Sigmoid colon (tissue), 7 donors: ENCODE results near the gene PLEKHH3. TPM values are rescaled to one million over a fixed set of nuclear protein-coding genes. Genes with fewer than 3 reads are reported as not detected.

Experiments
- DNase-seq: peaks from one replicate; pipeline ENCODE4 v3.0.0-alpha.2; 2019
- H3K27ac ChIP-seq, 4 donors: fragments of 200-600 bp; sonication (generic); one replicate each; pipeline ENCODE4 v1.5.1; 2016 to 2019; ENCODE audit warnings: mild to moderate bottlenecking in 1 of 4
- H3K27me3 ChIP-seq, 3 donors: fragments of 200-600 bp; sonication (generic); one replicate each; pipeline ENCODE4 v1.5.1; 2019; ENCODE audit warnings: mild to moderate bottlenecking in 1 of 3
- H3K36me3 ChIP-seq, 4 donors: fragments of 200-600 bp; sonication (generic); one replicate each; pipeline ENCODE4 v1.5.1; 2016 to 2019
- H3K4me1 ChIP-seq, 4 donors: fragments of 200-600 bp; sonication (generic); one replicate each; pipeline ENCODE4 v1.5.1; 2017 to 2019
- H3K4me3 ChIP-seq, 4 donors: fragments of 200-600 bp; sonication (generic); one replicate each; pipeline ENCODE4 v1.5.1; 2017 to 2019; ENCODE audit warnings: mild to moderate bottlenecking in 2 of 4, moderate library complexity in 1 of 4
- H3K9me3 ChIP-seq, 4 donors: fragments of 200-600 bp in 3 of 4; sonication (generic) in 3 of 4; one replicate each; pipeline versions ENCODE4 v1.5.1 to v1.6.1; 2013 to 2019
- EP300 ChIP-seq, 4 donors: sonication (generic); formaldehyde crosslinking; IDR thresholded peaks; one replicate each; pipeline ENCODE4 v1.6.1; 2017; ENCODE audit warnings: antibody characterized with exemption in 4 of 4
- POLR2A ChIP-seq, 2 donors: fragments of 450-650 bp; IDR thresholded peaks; one replicate each; pipeline ENCODE4 v1.6.1; 2016; ENCODE audit warnings: antibody characterized with exemption in 2 of 2, mild to moderate bottlenecking in 2 of 2, moderate library complexity in 2 of 2
- POLR2AphosphoS5 ChIP-seq, 4 donors: sonication (generic); formaldehyde crosslinking; IDR thresholded peaks; one replicate each; pipeline ENCODE4 v1.6.1; 2017; ENCODE audit warnings: antibody characterized with exemption in 4 of 4
- WGBS, 2 donors: extraction: QIAGEN DNeasy Blood & Tissue Kit; methylation state at CpG; one replicate each; pipeline ENCODE4 v1.1.7; 2013; 5-methylcytosine and 5-hydroxymethylcytosine counted together
- intact Hi-C: fragments of 100-400 bp; cut with DNase I; formaldehyde crosslinking; loops from one replicate; pipeline ENCODE4 v1.15.1; 2023
- polyA plus RNA-seq, 3 donors: library from polyadenylated mRNA; stranded (reverse); fragments of 200-250 nt; gene quantifications; one replicate each; pipeline ENCODE4 v1.2.3, GENCODE V29; 2013
- total RNA-seq, 4 donors: library from RNA; depleted of rRNA; stranded (reverse); fragments of >200 nt; gene quantifications; one replicate each; pipeline ENCODE4 v1.1.0, GENCODE V29; 2016
- TF ChIP-seq, protein P1 (sequence below), 4 experiments: fragments of 450-650 bp in 3 of 4; fragments of 200-600 bp in 1 of 4; IDR thresholded peaks; one replicate each; pipeline ENCODE4 v1.5.1; 2016 to 2019; ENCODE audit warnings: antibody characterized with exemption in 4 of 4, mild to moderate bottlenecking in 3 of 4, moderate library complexity in 2 of 4
- donor health status: healthy with polysubstance abuse.
- donor health status: Bipolar disorder and iron deficiency.
- donor health status: healthy.

Gene PLEKHH3
- total and polyA plus RNA-seq, 7 donors, result 4.4 to 25.2 (median 14.7) TPM

GRCh38 chr17:42697108-42697811, 20.5 kb upstream of the PLEKHH3 start:
- no peak for DNase-seq
- intact Hi-C loops, result no loop called here
- H3K36me3 ChIP-seq, result peaks cover 10 to 87% (median 32%) of the 10 kb centered on the region in 4 donors
- no peaks in the 10 kb centered on the region for H3K9me3 ChIP-seq
- H3K27me3 ChIP-seq, result no peaks in the 10 kb centered on the region
- H3K27ac ChIP-seq, result no peak overlapping the region
- H3K4me3 ChIP-seq, result no peak overlapping the region
- WGBS, 2 donors, result 95 to 96% methylated on average over 19 of the region's 19 CpGs
- peaks cover 0 to 14% (median 12%) of the 10 kb centered on the region in 4 donors for H3K4me1 ChIP-seq
- no peak for TF ChIP-seq EP300 (IDR thresholded peaks at IDR 0.05)
- TF ChIP-seq, protein P1, sequence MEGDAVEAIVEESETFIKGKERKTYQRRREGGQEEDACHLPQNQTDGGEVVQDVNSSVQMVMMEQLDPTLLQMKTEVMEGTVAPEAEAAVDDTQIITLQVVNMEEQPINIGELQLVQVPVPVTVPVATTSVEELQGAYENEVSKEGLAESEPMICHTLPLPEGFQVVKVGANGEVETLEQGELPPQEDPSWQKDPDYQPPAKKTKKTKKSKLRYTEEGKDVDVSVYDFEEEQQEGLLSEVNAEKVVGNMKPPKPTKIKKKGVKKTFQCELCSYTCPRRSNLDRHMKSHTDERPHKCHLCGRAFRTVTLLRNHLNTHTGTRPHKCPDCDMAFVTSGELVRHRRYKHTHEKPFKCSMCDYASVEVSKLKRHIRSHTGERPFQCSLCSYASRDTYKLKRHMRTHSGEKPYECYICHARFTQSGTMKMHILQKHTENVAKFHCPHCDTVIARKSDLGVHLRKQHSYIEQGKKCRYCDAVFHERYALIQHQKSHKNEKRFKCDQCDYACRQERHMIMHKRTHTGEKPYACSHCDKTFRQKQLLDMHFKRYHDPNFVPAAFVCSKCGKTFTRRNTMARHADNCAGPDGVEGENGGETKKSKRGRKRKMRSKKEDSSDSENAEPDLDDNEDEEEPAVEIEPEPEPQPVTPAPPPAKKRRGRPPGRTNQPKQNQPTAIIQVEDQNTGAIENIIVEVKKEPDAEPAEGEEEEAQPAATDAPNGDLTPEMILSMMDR (IDR thresholded peaks at IDR 0.05), result no peak
- no peak for TF ChIP-seq POLR2A (IDR thresholded peaks at IDR 0.05)
- no peak for TF ChIP-seq POLR2AphosphoS5 (IDR thresholded peaks at IDR 0.05)

DNA sequence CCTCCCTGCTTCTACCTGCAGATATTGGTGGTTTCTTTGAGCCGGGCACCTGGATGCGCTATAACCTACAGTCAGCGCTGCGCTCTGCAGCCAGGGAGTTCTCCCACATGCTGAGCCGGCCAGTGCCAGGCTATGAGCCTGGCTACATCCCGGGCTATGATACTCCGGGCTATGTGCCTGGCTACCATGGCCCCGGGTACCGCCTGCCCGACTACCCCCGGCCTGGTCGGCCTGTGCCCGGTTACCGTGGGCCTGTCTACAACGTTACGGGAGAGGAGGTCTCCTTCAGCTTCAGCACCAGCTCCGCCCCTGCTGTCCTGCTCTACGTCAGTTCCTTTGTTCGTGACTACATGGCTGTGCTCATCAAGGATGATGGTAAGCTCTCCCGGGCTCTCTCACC, 18.7 kb upstream of the PLEKHH3 start:
- no peak for DNase-seq
- H3K27ac ChIP-seq, result no peak overlapping the region
- no peak overlapping the region for H3K4me3 ChIP-seq
- intact Hi-C loops, result no loop called here
- peaks cover 10 to 87% (median 30%) of the 10 kb centered on the region in 4 donors for H3K36me3 ChIP-seq
- TF ChIP-seq EP300 (IDR thresholded peaks at IDR 0.05), result no peak
- no peak for TF ChIP-seq POLR2A (IDR thresholded peaks at IDR 0.05)
- TF ChIP-seq, protein P1 (IDR thresholded peaks at IDR 0.05), result no peak
- no peak for TF ChIP-seq POLR2AphosphoS5 (IDR thresholded peaks at IDR 0.05)
- H3K9me3 ChIP-seq, result no peaks in the 10 kb centered on the region
- WGBS, 2 donors, result 94 to 95% methylated on average over 20 of the region's 20 CpGs
- peaks cover 0 to 14% (median 12%) of the 10 kb centered on the region in 4 donors for H3K4me1 ChIP-seq
- H3K27me3 ChIP-seq, result no peaks in the 10 kb centered on the region

DNA sequence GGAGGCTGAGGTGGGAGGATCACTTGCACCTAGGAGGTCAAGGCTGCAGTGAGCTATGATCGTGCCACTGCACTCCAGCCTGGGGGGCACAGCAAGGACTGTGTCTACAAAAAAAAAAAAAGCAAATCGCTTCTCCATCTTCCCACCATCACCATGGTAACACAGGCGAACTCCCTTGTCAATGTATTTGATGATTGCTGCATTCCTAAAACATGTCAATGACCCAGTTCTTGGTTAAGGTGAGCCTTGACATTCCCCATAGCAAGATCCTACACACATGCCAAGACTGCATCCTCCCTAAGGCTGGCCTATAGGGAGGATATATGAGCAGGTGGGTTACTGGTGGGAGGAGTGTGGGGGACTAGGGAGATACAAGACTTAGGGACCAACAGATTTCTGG, 17.7 kb upstream of the PLEKHH3 start:
- Histone ChIP-seq H3K36me3 (peaks cover 10 to 87% (median 34%) of the 10 kb centered on the region in 4 donors), H3K27ac (no peak overlapping the region), H3K4me3 (no peak overlapping the region), H3K9me3 (no peaks in the 10 kb centered on the region), H3K27me3 (no peaks in the 10 kb centered on the region), H3K4me1 (peaks cover 0 to 13% (median 11%) of the 10 kb centered on the region in 4 donors)
- WGBS, 2 donors, result 92 to 94% methylated on average over 3 of the region's 3 CpGs
- intact Hi-C loops, result no loop called here
- no peak for TF ChIP-seq POLR2A (IDR thresholded peaks at IDR 0.05)
- TF ChIP-seq POLR2AphosphoS5 (IDR thresholded peaks at IDR 0.05), result no peak
- TF ChIP-seq, protein P1 (IDR thresholded peaks at IDR 0.05), result no peak
- TF ChIP-seq EP300 (IDR thresholded peaks at IDR 0.05), result no peak
- DNase-seq, result no peak

GRCh38 chr17:42692489-42692888, 15.7 kb upstream of the PLEKHH3 start:
- 90 to 92% methylated on average over 11 of the region's 11 CpGs for whole genome bisulfite sequencing, 2 donors
- TF ChIP-seq, protein P1 (IDR thresholded peaks at IDR 0.05), result no peak
- TF ChIP-seq EP300 (IDR thresholded peaks at IDR 0.05) (no peak), POLR2AphosphoS5 (IDR thresholded peaks at IDR 0.05) (no peak), POLR2A (IDR thresholded peaks at IDR 0.05) (no peak)
- Histone ChIP-seq H3K4me1 (no peaks in the 10 kb centered on the region), H3K4me3 (no peak overlapping the region), H3K27ac (no peak overlapping the region), H3K36me3 (peaks cover 10 to 100% (median 34%) of the 10 kb centered on the region in 4 donors), H3K27me3 (no peaks in the 10 kb centered on the region), H3K9me3 (no peaks in the 10 kb centered on the region)
- DNase-seq, result no peak
- intact Hi-C loops, result no loop called here
